A673 (cell line): Measurements from ENCODE around the gene ARFGAP1. TPM values are rescaled to one million over a fixed set of nuclear protein-coding genes. Genes with fewer than 3 reads are reported as not detected.

ENCODE experiments used
- BruUV-seq: library from RNA; stranded (reverse); fragments of 400-500 nt; replicated peaks from 2 replicates; lab custom pipeline; 2021; lab: Mats Ljungman, UMichigan
- CTCF ChIA-PET: fragments of 300-600 bp; sonication (Branson Sonifier 250); formaldehyde crosslinking; loops from one replicate; lab custom pipeline; 2022; ENCODE audit warnings: antibody characterized with exemption; lab: Charles Lee
- POLR2A ChIA-PET: fragments of 300-600 bp; sonication (Branson Sonifier 250); formaldehyde crosslinking; loops from one replicate; lab custom pipeline; 2022; ENCODE audit warnings: antibody characterized with exemption; ENCODE audit not compliant: low non-redundant PET; lab: Charles Lee
- DNase-seq: peaks from one replicate; pipeline ENCODE4 v3.0.0-alpha.2; 2015; ENCODE audit warnings: low spot score
- H3K27ac ChIP-seq: fragments of 200-600 bp; sonication (generic); 2 replicates; pipeline ENCODE4 v1.5.1; 2016; ENCODE audit warnings: mixed run types, low read depth, mild to moderate bottlenecking, mixed read lengths, antibody characterized with exemption, low read length; ENCODE audit not compliant: poor library complexity, severe bottlenecking
- H3K27me3 ChIP-seq: fragments of 200-600 bp; sonication (generic); replicated peaks from 2 replicates; pipeline ENCODE4 v1.6.1; 2017; ENCODE audit warnings: mixed run types, low read depth, mild to moderate bottlenecking, mixed read lengths, antibody characterized with exemption, low read length; ENCODE audit not compliant: insufficient read depth, poor library complexity
- H3K36me3 ChIP-seq: fragments of 200-600 bp; sonication (generic); 2 replicates; pipeline ENCODE4 v1.6.1; 2016; ENCODE audit warnings: mixed run types, mild to moderate bottlenecking, mixed read lengths, antibody characterized with exemption, low read length; ENCODE audit not compliant: insufficient read depth, poor library complexity, severe bottlenecking
- H3K4me1 ChIP-seq: fragments of 200-600 bp; sonication (generic); 2 replicates; pipeline ENCODE4 v1.6.1; 2017; ENCODE audit warnings: mixed run types, mild to moderate bottlenecking, mixed read lengths, antibody characterized with exemption, low read length; ENCODE audit not compliant: insufficient read depth, poor library complexity, severe bottlenecking
- H3K4me3 ChIP-seq: fragments of 200-600 bp; sonication (generic); 2 replicates; pipeline ENCODE4 v1.5.1; 2016; ENCODE audit warnings: low read depth, mixed run types, mild to moderate bottlenecking, mixed read lengths, low read length; ENCODE audit not compliant: poor library complexity, severe bottlenecking
- H3K9me3 ChIP-seq: fragments of 200-600 bp; sonication (generic); 2 replicates; pipeline ENCODE4 v1.6.1; 2016; ENCODE audit warnings: mixed run types, low read depth, mild to moderate bottlenecking, mixed read lengths, antibody characterized with exemption, low read length; ENCODE audit not compliant: poor library complexity, severe bottlenecking
- CTCF ChIP-seq: fragments of 300-800, 200-600 bp; sonication (generic); conservative IDR thresholded peaks from 2 replicates; pipeline ENCODE4 v1.5.1; 2017; ENCODE audit warnings: low read depth, mild to moderate bottlenecking, antibody characterized with exemption, low read length, moderate library complexity, mixed read lengths
- EZH2 ChIP-seq: fragments of 200-600 bp; sonication (generic); IDR thresholded peaks from 2 replicates; pipeline ENCODE4 v1.6.1; 2017; ENCODE audit warnings: borderline replicate concordance, low read depth, mild to moderate bottlenecking, mixed read lengths, antibody characterized with exemption, low read length; ENCODE audit not compliant: poor library complexity, severe bottlenecking
- intact Hi-C: fragments of 100-400 bp; cut with micrococcal nuclease; formaldehyde crosslinking; loops from one replicate; pipeline ENCODE4 v1.10.0; 2022; ENCODE audit not compliant: unreplicated experiment
- total RNA-seq: library from RNA; stranded (reverse); gene quantifications from 2 replicates; pipeline ENCODE4 v1.2.3, GENCODE V29; 2021

Gene ARFGAP1
- total RNA-seq, 1 experiment from 2014 or later: 90.4 TPM

- Histone ChIP-seq H3K27me3 (no peaks in the 10 kb centered on the region), H3K4me3 (no peak overlapping the region), H3K9me3 (no peaks in the 10 kb centered on the region), H3K4me1 (no peaks in the 10 kb centered on the region), H3K27ac (no peak overlapping the region), H3K36me3 (no peaks in the 10 kb centered on the region)
- BruUV-seq: no TSS peak
- ChIA-PET POLR2A (no interaction called here), CTCF (no interaction called here)
- intact Hi-C loops: no loop called here
- TF ChIP-seq EZH2 (no peak), CTCF (no peak)
- DNase-seq: no peak
Measured at GRCh38 chr20:63320041-63320511, 47.5 kb downstream of the ARFGAP1 start.

GRCh38 chr20:63320616-63321147 lies 48.1 kb downstream of the ARFGAP1 start:
- Histone ChIP-seq H3K36me3 (no peaks in the 10 kb centered on the region), H3K9me3 (no peaks in the 10 kb centered on the region), H3K4me1 (no peaks in the 10 kb centered on the region), H3K27ac (no peak overlapping the region), H3K27me3 (no peaks in the 10 kb centered on the region), H3K4me3 (no peak overlapping the region)
- POLR2A ChIA-PET: no interaction called here
- no TSS peak for BruUV-seq
- intact Hi-C loops: no loop called here
- DNase-seq: no peak
- TF ChIP-seq EZH2 (no peak), CTCF (no peak)
- CTCF ChIA-PET: no interaction called here

- no peaks in the 10 kb centered on the region for H3K4me1 ChIP-seq
- DNase-seq: no peak
- ChIA-PET CTCF (no interaction called here), POLR2A (no interaction called here)
- H3K4me3 ChIP-seq: no peak overlapping the region
- no peaks in the 10 kb centered on the region for H3K27me3 ChIP-seq
- no peaks in the 10 kb centered on the region for H3K36me3 ChIP-seq
- H3K27ac ChIP-seq: no peak overlapping the region
- intact Hi-C loops: no loop called here
- no peaks in the 10 kb centered on the region for H3K9me3 ChIP-seq
- TF ChIP-seq EZH2 (no peak), CTCF (no peak)
- no TSS peak for BruUV-seq
Measured at GRCh38 chr20:63321148-63321831, 48.7 kb downstream of the ARFGAP1 start.
